HUES6 (cell line): ENCODE measurements around the gene GPT2.

Experiments
- H3K27ac ChIP-seq: 2 replicates; pipeline ENCODE4 v1.7.0; 2013; ENCODE audit warnings: low read depth, mild to moderate bottlenecking, low read length, inconsistent platforms
- H3K27me3 ChIP-seq: 2 replicates; pipeline ENCODE4 v1.6.1; 2013; ENCODE audit warnings: low read length; ENCODE audit not compliant: control insufficient read depth, insufficient read depth
- H3K36me3 ChIP-seq: 2 replicates; pipeline ENCODE4 v1.6.1; 2013; ENCODE audit warnings: low read length; ENCODE audit not compliant: control insufficient read depth, insufficient read depth
- H3K4me1 ChIP-seq: 2 replicates; pipeline ENCODE4 v1.6.1; 2013; ENCODE audit warnings: low read length; ENCODE audit not compliant: control insufficient read depth, insufficient read depth
- H3K4me3 ChIP-seq: 2 replicates; pipeline ENCODE4 v1.5.1; 2013; ENCODE audit warnings: low read depth, low read length
- H3K9ac ChIP-seq: one replicate; pipeline ENCODE4 v1.6.1; 2013; ENCODE audit warnings: mild to moderate bottlenecking, low read length
- H3K9me3 ChIP-seq: 2 replicates; pipeline ENCODE4 v1.6.1; 2013; ENCODE audit warnings: low read depth, low read length; ENCODE audit not compliant: control insufficient read depth, insufficient read depth

Gene GPT2

DNA sequence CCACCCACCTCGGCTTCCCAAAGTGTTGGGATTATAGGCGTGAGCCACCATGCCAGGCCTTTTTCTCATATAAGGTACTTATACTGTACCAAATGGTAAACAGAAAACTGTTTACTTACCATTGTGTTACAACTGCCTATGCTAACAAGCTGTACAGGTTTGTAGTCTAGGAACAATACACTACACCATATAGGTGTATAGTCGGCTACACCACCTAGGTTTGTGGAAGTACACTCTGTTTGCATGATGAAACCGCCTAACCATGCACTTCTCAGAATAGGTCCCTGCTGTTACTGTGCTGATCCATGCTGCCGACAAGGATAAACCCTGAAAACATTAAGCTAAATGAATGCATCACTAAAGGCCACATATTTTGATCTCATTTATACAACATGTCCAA is 70.4 kb downstream of the GPT2 start:
- no peaks in the 10 kb centered on the region for H3K27me3 ChIP-seq
- H3K9me3 ChIP-seq: no peaks in the 10 kb centered on the region
- no peak overlapping the region for H3K9ac ChIP-seq
- H3K36me3 ChIP-seq: peaks cover 50% of the 10 kb centered on the region
- peaks cover 4% of the 10 kb centered on the region for H3K4me1 ChIP-seq
- no peak overlapping the region for H3K4me3 ChIP-seq
- H3K27ac ChIP-seq: no peak overlapping the region

GRCh38 chr16:46961373-46962353 is 77.5 kb downstream of the GPT2 start:
- Histone ChIP-seq H3K4me1 (peaks cover 11% of the 10 kb centered on the region), H3K36me3 (peaks cover 96% of the 10 kb centered on the region), H3K9me3 (no peaks in the 10 kb centered on the region), H3K9ac (no peak overlapping the region), H3K27me3 (no peaks in the 10 kb centered on the region), H3K27ac (peak overlapping the region; percentile 81; the same call in 1 of the 2 replicates), H3K4me3 (no peak overlapping the region)

GRCh38 chr16:46962629-46963028 is 78.5 kb downstream of the GPT2 start:
- peak overlapping the region; percentile 81 for H3K27ac ChIP-seq
- no peak overlapping the region for H3K4me3 ChIP-seq
- H3K36me3 ChIP-seq: peaks cover 96% of the 10 kb centered on the region

DNA sequence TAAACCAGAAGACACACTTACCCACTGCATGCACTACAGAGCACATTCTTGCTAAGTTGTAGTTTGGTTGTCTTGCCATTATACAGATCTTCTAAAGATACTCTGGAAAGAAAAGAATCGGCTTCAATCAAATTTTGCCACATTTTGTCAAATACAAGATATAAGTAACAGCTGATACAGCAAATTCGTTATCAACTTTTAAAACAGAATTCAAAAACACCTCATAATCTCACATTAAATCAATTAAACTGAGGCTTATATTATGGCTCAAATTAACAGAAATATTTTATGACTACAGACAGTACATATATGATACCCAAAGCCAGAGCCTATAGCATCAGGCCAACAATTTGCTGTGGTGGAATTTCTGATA is 83.9 kb downstream of the GPT2 start:
- Histone ChIP-seq H3K9ac (no peak overlapping the region), H3K27ac (no peak overlapping the region)

More at GRCh38 chr16:46962629-46963028, 78.5 kb downstream of the GPT2 start:
- peaks cover 11% of the 10 kb centered on the region for H3K4me1 ChIP-seq
- H3K9ac ChIP-seq: no peak overlapping the region
- H3K9me3 ChIP-seq: no peaks in the 10 kb centered on the region
- H3K27me3 ChIP-seq: no peaks in the 10 kb centered on the region

DNA sequence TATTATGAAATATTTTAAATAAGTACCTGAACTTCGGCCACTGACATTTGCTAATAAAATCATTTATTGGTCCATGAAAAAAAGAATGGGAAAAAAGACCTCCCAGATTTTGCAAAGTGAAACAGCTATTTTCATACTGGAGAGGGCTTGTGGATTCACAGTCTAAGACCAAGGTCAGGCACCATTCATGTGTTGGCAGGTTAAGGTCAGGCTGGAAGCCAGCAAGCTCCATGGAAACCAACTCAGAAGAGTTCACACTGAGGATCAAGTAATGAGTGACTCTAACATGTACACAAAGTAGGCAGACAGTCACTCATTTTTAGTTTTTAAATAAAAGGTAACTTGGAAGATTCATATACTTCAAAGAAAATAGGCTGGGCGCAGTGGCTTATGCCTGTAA is 85.9 kb downstream of the GPT2 start:
- Histone ChIP-seq H3K27me3 (no peaks in the 10 kb centered on the region), H3K9ac (no peak overlapping the region), H3K27ac (no peak overlapping the region), H3K9me3 (no peaks in the 10 kb centered on the region), H3K4me3 (no peak overlapping the region), H3K36me3 (peaks cover 64% of the 10 kb centered on the region), H3K4me1 (peaks cover 19% of the 10 kb centered on the region)

More for the DNA sequence above, 83.9 kb downstream of the GPT2 start:
- Histone ChIP-seq H3K4me1 (peaks cover 8% of the 10 kb centered on the region), H3K9me3 (no peaks in the 10 kb centered on the region), H3K27me3 (no peaks in the 10 kb centered on the region), H3K4me3 (no peak overlapping the region), H3K36me3 (peaks cover 85% of the 10 kb centered on the region)

DNA sequence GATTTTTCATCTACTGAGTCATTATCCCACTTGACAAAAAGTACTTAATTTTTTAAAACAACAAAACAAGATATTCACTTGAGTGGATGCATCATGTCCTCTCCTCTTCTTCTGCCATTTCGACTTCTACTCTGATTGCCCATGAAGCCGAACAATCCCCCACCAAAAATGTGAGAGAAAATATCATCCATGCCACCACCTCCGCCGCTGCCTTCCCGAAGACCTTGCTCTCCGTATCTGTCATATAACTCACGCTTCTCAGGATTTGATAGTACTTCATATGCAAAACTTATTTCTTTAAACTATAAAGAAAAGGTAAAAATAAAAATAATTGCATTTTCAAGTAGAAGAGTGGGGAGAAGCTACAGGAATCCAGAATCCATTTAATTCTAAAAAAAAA is 87.1 kb downstream of the GPT2 start:
- Histone ChIP-seq H3K4me1 (peaks cover 22% of the 10 kb centered on the region), H3K27ac (no peak overlapping the region), H3K4me3 (peak overlapping the region; percentile 31; the same call in 1 of the 2 replicates), H3K36me3 (peaks cover 53% of the 10 kb centered on the region), H3K27me3 (no peaks in the 10 kb centered on the region), H3K9me3 (no peaks in the 10 kb centered on the region), H3K9ac (no peak overlapping the region)

DNA sequence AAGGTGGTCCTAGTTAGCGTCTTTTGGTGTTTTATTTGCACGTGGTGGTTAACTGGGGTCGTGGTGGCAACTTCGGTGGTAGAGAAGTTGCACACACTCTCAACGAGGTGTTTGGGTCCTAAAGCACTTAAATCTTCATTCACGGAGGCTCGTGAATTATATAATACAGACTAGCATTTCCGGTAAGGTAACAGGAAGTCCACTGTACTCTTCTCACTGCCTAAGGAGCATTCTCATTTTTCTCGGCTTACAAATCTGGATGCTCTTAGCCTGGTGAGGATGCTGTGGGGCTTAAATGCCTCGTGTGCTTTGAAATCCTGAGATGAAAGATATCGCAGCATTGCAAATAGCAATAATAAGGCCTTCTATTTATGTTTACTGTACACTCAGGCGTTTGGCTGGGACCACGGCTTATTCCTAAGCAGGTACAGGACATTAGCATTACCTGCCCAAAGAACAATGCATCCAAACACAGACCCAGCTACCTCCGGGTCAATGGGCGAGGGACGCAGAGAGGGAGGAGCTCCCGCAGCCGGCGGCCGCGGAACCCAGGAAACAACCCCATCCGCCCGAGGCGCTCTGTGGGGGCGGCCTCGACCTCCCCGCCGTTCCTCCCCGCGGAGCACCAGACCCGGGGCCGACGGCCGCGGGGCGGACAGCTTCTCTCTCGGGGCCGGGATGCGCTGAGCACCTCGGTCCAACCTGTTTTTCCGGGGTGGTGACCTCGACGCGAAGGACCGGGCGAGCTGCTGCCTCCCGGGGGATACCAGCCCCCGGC is 88.5 kb downstream of the GPT2 start:
- Histone ChIP-seq H3K9me3 (no peaks in the 10 kb centered on the region), H3K36me3 (peaks cover 39% of the 10 kb centered on the region), H3K4me1 (peaks cover 28% of the 10 kb centered on the region), H3K9ac (peak overlapping the region; percentile 93), H3K27me3 (no peaks in the 10 kb centered on the region), H3K4me3 (peak overlapping the region; percentile 76), H3K27ac (peak overlapping the region; percentile 91)

- Histone ChIP-seq H3K9me3 (no peaks in the 10 kb centered on the region), H3K4me1 (peaks cover 28% of the 10 kb centered on the region), H3K27me3 (no peaks in the 10 kb centered on the region), H3K27ac (peak within 1 kb of the TSS; percentile 96), H3K36me3 (peaks cover 31% of the 10 kb centered on the region), H3K9ac (peak within 1 kb of the TSS; percentile 93), H3K4me3 (peak within 1 kb of the TSS; percentile 76)
Observed at GRCh38 chr16:46973207-46973995, 89.2 kb downstream of the GPT2 start, which contains the start of gene DNAJA2. TSS of gene DNAJA2 (minus strand) at chr16:46973674. CDS start at chr16:46973572, 102 bp downstream.

DNA sequence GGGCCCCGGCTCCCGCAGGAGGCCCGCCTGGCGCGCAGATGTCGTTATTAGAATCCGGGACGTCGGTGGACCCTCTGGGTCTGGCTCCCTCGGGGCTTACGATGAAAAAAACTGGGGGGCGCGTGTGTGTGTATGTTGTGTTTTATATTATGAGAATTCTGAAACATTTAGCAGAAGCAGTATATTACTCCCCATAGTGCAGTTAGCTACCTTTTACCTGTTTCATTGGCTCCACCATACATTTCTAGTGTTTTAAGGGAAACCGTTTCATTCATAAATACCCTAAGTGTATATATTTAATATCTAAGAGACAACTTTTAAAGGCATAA is 89.8 kb downstream of the GPT2 start:
- Histone ChIP-seq H3K9ac (peak overlapping the region; percentile 92), H3K4me1 (peaks cover 28% of the 10 kb centered on the region), H3K36me3 (peaks cover 26% of the 10 kb centered on the region), H3K4me3 (peak overlapping the region; percentile 76), H3K27me3 (no peaks in the 10 kb centered on the region), H3K27ac (peak overlapping the region; percentile 96), H3K9me3 (no peaks in the 10 kb centered on the region)

GRCh38 chr16:46974352-46974751 is 90.2 kb downstream of the GPT2 start:
- Histone ChIP-seq H3K9ac (peak overlapping the region; percentile 92), H3K9me3 (no peaks in the 10 kb centered on the region), H3K4me3 (peak overlapping the region; percentile 76), H3K27me3 (no peaks in the 10 kb centered on the region), H3K36me3 (peaks cover 22% of the 10 kb centered on the region), H3K4me1 (peaks cover 28% of the 10 kb centered on the region), H3K27ac (peak overlapping the region; percentile 96; the same call in 1 of the 2 replicates)
